ENCODE results near the gene LGR4.

DNA sequence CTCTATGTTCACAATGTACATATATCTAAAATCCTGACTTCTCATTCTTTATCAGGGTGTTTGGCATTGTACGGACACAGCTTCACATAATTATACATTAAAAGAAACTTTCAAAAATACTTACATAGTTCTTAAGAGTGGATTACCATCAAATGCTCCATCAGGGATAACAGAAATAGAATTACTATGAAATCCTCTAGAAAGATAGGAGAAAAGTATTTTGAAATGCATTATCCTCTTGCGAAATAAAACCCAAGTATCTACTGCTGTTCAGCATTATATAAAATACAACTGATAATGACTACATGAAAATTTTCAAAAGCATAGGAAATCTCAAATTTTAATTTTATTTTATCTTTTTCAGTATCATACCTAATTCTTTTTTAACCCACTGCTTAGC lies 91.8 kb downstream of the LGR4 start:
- TF ChIP-seq POLR2AphosphoS5 (IDR thresholded peaks at IDR 0.05; ENCODE audit: low read depth, low read length) (no peak), POLR2A (IDR thresholded peaks at IDR 0.05; ENCODE audit: low read depth, low read length) (no peak), TAF1 (IDR thresholded peaks at IDR 0.05; ENCODE audit: low read depth, low read length) (no peak), SPI1 (IDR thresholded peaks at IDR 0.05; ENCODE audit: low read depth, low read length) (no peak), POU2F2 (IDR thresholded peaks at IDR 0.05; ENCODE audit: low read depth, low read length) (no peak)
